Activated naive CD8-positive, alpha-beta T cell treated with anti-CD3 and anti-CD28 coated beads for 36 hours (primary cell): ENCODE measurements around the gene LGALS9. TPM values are rescaled to one million over a fixed set of nuclear protein-coding genes. Genes with fewer than 3 reads are reported as not detected.
"Not testable (repeated sequence)": the region's sequence is repeated elsewhere in the genome, so short reads cannot be mapped to it uniquely, and the experiment has no call there.

Source experiments
- DNase-seq: peaks from one replicate; pipeline ENCODE4 v3.0.0; 2021
- H3K27ac Mint-ChIP-seq: one replicate; pipeline ENCODE4 v1.8.0; 2022; ENCODE audit warnings: mild to moderate bottlenecking, moderate library complexity, mixed read lengths
- H3K27me3 Mint-ChIP-seq: one replicate; pipeline ENCODE4 v1.8.0; 2022; ENCODE audit warnings: mild to moderate bottlenecking, mixed read lengths
- H3K36me3 Mint-ChIP-seq: one replicate; pipeline ENCODE4 v1.8.0; 2021; ENCODE audit warnings: mild to moderate bottlenecking, mixed read lengths
- H3K4me1 Mint-ChIP-seq: one replicate; pipeline ENCODE4 v1.8.0; 2021; ENCODE audit warnings: mixed read lengths
- H3K4me3 Mint-ChIP-seq: one replicate; pipeline ENCODE4 v1.8.0; 2022; ENCODE audit warnings: mild to moderate bottlenecking, moderate library complexity, mixed read lengths
- H3K9me3 Mint-ChIP-seq: one replicate; pipeline ENCODE4 v1.8.0; 2022; ENCODE audit warnings: mixed read lengths
- total RNA-seq, 2 experiments: library from RNA; stranded (reverse); gene quantifications; one replicate each; pipeline ENCODE4 v1.2.3, GENCODE V29; 2021

The LGALS9 gene
- total RNA-seq, 2 experiments from 2014 or later, result 25.1 to 25.3 TPM

DNA sequence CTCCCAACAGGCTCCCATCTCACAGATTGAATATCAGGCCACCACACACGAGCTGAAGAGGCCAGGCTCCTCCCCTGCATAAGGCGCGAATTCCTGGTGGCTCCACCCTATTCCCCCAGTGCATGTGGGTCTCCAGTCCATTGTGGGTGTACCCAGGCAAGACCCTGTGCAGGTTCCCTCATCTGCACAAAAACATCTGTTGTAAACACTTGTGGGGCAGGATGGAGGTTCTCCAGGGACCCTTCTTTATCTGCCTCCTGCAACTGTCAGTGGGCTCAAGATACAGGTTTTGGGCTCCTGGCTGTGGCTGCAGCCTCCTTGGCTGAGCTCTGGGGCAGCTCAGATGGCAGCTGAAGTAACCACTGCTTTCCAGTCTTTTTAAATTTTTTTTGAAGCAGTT, 17.6 kb upstream of the LGALS9 start:
- H3K27me3 Mint-ChIP-seq, result no peaks in the 10 kb centered on the region
- H3K36me3 Mint-ChIP-seq, result peaks cover 49% of the 10 kb centered on the region
- H3K9me3 Mint-ChIP-seq, result no peaks in the 10 kb centered on the region
- H3K4me1 Mint-ChIP-seq, result peaks cover 28% of the 10 kb centered on the region
- DNase-seq, result no peak
- H3K27ac Mint-ChIP-seq, result no peak overlapping the region
- no peak overlapping the region for H3K4me3 Mint-ChIP-seq

DNA sequence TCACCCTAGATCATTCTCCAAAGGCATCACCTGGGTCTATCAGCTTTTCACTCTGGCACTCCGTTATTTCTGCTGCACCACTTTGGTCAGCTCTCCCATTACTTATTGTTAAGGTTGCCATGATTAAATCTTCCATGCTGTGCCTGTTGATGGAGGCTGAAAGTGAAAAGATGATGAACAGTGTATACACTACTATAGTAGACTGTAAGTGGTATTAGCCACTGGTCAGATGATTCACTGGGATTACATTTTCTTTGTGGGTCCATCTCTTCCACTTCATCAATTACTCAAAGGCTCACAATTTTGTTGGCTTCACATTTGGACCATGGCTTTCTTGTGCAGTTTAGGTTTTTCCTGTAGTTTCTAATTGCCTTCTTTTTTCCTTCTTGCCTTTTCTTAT, 15.9 kb upstream of the LGALS9 start:
- Mint-ChIP-seq H3K27me3 (no peaks in the 10 kb centered on the region), H3K4me1 (peaks cover 30% of the 10 kb centered on the region), H3K36me3 (peaks cover 52% of the 10 kb centered on the region), H3K9me3 (no peaks in the 10 kb centered on the region), H3K4me3 (no peak overlapping the region), H3K27ac (no peak overlapping the region)
- DNase-seq, result no peak

DNA sequence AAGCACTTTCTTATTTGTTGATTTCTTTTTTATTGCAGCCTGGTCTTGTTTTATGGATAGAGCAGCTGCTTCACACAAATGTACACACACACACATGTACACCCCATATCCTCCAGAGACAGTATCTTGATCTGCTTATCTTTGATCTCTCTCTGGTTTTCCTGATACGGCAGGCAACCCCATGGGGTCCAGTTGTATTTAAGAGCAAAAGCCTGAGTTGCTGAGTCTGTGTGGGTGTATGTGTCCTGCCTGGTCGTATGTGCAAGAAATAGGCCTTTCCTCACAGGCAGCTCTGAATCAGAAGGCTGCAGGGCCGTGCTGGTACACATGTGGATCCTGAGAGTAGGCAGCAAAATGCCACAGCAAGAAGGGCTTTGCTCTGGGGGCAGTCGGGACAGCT, 14.6 kb upstream of the LGALS9 start:
- H3K4me1 Mint-ChIP-seq, result peaks cover 37% of the 10 kb centered on the region
- peak overlapping the region; percentile 86 for H3K27ac Mint-ChIP-seq
- no peak overlapping the region for H3K4me3 Mint-ChIP-seq
- no peaks in the 10 kb centered on the region for H3K27me3 Mint-ChIP-seq
- DNase-seq, result no peak
- no peaks in the 10 kb centered on the region for H3K9me3 Mint-ChIP-seq
- peaks cover 53% of the 10 kb centered on the region for H3K36me3 Mint-ChIP-seq

- no peak overlapping the region for H3K27ac Mint-ChIP-seq
These were observed 12.6 kb upstream of the LGALS9 start for GRCh38 chr17:27618417-27618816.

GRCh38 chr17:27620721-27621120, 10.3 kb upstream of the LGALS9 start:
- Mint-ChIP-seq H3K36me3 (peaks cover 38% of the 10 kb centered on the region), H3K4me1 (peaks cover 25% of the 10 kb centered on the region), H3K4me3 (no peak overlapping the region), H3K27me3 (no peaks in the 10 kb centered on the region), H3K9me3 (no peaks in the 10 kb centered on the region), H3K27ac (peak overlapping the region; percentile 72)
- no peak for DNase-seq

More at GRCh38 chr17:27618417-27618816, 12.6 kb upstream of the LGALS9 start:
- no peaks in the 10 kb centered on the region for H3K9me3 Mint-ChIP-seq
- no peaks in the 10 kb centered on the region for H3K27me3 Mint-ChIP-seq
- H3K4me3 Mint-ChIP-seq, result no peak overlapping the region
- DNase-seq, result no peak
- peaks cover 31% of the 10 kb centered on the region for H3K4me1 Mint-ChIP-seq
- peaks cover 53% of the 10 kb centered on the region for H3K36me3 Mint-ChIP-seq

DNA sequence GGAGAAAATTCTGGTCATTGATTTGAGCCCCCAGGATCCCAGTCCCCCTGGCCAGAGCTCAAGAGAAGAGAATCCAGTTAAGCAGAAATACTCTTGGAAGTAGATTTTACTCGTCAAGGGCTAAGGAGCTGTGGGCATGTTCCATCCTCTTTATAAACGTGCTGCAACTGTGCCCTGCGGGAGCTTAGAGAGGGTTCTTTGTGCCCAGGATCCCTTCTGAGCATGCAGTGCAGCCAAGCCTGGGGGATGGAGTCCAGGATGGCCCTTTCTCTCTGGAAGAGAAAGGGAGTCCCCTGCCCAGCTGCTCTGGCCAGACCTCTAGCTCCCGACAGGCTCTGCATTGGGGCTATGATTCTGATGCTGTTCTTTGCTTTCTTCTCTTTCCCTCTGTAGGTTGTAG, 9.5 kb upstream of the LGALS9 start:
- Mint-ChIP-seq H3K9me3 (no peaks in the 10 kb centered on the region), H3K4me1 (peaks cover 17% of the 10 kb centered on the region), H3K27ac (peak overlapping the region; percentile 20)

GRCh38 chr17:27621942-27622559, 8.9 kb upstream of the LGALS9 start:
- Mint-ChIP-seq H3K4me3 (no peak overlapping the region), H3K9me3 (no peaks in the 10 kb centered on the region), H3K4me1 (peaks cover 12% of the 10 kb centered on the region), H3K27me3 (no peaks in the 10 kb centered on the region), H3K27ac (peak overlapping the region; percentile 20), H3K36me3 (peaks cover 29% of the 10 kb centered on the region)
- DNase-seq, result no peak

More for the DNA sequence above, 9.5 kb upstream of the LGALS9 start:
- H3K4me3 Mint-ChIP-seq, result no peak overlapping the region
- no peak for DNase-seq
- H3K27me3 Mint-ChIP-seq, result no peaks in the 10 kb centered on the region
- peaks cover 32% of the 10 kb centered on the region for H3K36me3 Mint-ChIP-seq

DNA sequence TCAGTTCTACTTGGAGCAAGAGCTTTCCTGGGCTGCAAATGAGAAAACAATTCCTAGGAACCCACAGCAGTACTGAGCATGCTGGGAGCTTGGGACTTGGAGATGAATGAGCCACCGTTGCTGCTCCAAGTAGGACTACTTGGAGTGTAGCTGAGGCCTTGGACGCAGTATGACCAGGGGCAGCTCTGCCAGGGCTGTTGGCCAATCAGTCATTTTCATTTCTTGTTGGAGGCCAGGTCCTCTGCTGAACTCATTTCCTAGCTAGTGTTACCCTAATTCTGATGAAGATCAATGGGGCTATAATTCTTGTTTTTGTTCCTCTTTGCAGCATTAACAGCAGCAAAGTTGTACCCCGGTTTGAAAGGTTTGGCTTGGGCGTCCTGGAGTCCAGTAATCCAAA, 8.0 kb upstream of the LGALS9 start:
- H3K4me3 Mint-ChIP-seq, result no peak overlapping the region
- no peak overlapping the region for H3K27ac Mint-ChIP-seq
- H3K9me3 Mint-ChIP-seq, result no peaks in the 10 kb centered on the region

DNA sequence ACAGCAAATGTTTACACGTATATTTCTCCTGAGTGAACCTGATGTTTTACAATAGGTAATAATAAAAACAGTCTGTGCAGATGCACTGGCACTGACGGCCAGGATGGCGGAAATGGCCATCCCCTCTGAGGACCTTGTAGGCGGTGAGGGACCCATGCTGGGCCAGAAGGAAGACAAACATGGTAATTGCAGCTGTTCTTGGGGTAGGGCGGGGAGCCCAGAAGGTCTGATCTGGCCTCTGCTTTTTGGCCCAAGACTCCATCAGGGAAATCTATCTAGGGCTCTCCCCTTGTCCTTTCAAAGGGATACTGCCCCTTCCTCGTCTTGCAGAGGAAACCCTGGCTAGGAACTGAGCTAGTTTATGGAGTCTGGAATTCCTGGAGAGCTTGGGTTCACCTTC, 7.4 kb upstream of the LGALS9 start:
- Mint-ChIP-seq H3K9me3 (no peaks in the 10 kb centered on the region), H3K27ac (no peak overlapping the region)

More for the DNA sequence above, 8.0 kb upstream of the LGALS9 start:
- no peak for DNase-seq
- peaks cover 23% of the 10 kb centered on the region for H3K36me3 Mint-ChIP-seq
- peaks cover 12% of the 10 kb centered on the region for H3K4me1 Mint-ChIP-seq
- no peaks in the 10 kb centered on the region for H3K27me3 Mint-ChIP-seq

DNA sequence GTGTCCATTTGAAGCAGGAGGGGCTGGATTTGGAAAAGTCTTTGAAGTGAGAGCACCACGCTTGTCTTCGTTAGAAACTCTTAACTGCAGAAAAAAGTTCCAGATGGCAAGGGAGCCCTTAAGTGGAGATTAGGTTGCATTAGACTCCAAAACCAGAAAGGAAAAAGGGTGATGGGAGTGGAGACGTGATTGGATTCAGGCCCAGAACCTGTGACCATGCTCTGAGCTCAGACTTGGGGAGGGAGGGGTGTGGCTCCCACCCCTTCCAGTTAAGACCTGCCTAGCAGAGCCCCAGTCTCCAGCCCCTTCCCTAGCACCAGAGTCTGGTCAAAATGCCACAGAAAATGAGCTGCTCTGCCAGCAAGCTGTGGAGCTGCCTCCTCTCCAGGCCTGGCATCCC, 6.4 kb upstream of the LGALS9 start:
- H3K27me3 Mint-ChIP-seq, result no peaks in the 10 kb centered on the region
- no peak overlapping the region for H3K27ac Mint-ChIP-seq

More for the DNA sequence above, 7.4 kb upstream of the LGALS9 start:
- H3K4me1 Mint-ChIP-seq, result peaks cover 14% of the 10 kb centered on the region
- peaks cover 18% of the 10 kb centered on the region for H3K36me3 Mint-ChIP-seq
- no peaks in the 10 kb centered on the region for H3K27me3 Mint-ChIP-seq
- DNase-seq, result no peak
- H3K4me3 Mint-ChIP-seq, result no peak overlapping the region

DNA sequence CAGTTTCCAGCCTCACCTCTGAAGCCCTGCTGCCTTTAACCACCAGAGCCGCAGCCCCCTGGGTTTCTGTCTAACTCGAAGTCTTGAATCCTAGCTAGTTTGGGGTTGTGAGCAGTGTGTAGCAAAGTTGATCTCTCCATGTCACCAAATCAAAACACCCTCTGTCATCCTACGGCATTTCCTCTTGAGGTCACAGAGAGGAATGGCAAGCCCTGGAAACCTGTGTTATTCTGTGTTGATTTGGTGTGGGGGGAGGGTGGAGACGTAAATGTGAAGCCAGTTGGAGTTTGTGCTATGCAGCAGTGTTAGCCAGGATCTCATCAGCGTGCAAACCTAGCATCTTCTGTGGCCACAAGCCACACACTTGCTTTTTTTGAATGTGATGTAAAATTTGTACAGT, 5.1 kb upstream of the LGALS9 start:
- peaks cover 16% of the 10 kb centered on the region for H3K4me1 Mint-ChIP-seq
- H3K9me3 Mint-ChIP-seq, result no peaks in the 10 kb centered on the region
- no peak for DNase-seq
- peaks cover 19% of the 10 kb centered on the region for H3K36me3 Mint-ChIP-seq
- no peak overlapping the region for H3K4me3 Mint-ChIP-seq
- no peaks in the 10 kb centered on the region for H3K27me3 Mint-ChIP-seq
- no peak overlapping the region for H3K27ac Mint-ChIP-seq

More for the DNA sequence above, 6.4 kb upstream of the LGALS9 start:
- no peak for DNase-seq
- Mint-ChIP-seq H3K36me3 (peaks cover 20% of the 10 kb centered on the region), H3K4me1 (peaks cover 20% of the 10 kb centered on the region), H3K9me3 (no peaks in the 10 kb centered on the region), H3K4me3 (no peak overlapping the region)

GRCh38 chr17:27627514-27627913, 3.5 kb upstream of the LGALS9 start:
- peaks cover 24% of the 10 kb centered on the region for H3K4me1 Mint-ChIP-seq
- no peak for DNase-seq
- H3K27me3 Mint-ChIP-seq, result no peaks in the 10 kb centered on the region
- H3K36me3 Mint-ChIP-seq, result peaks cover 19% of the 10 kb centered on the region
- no peak overlapping the region for H3K27ac Mint-ChIP-seq
- no peaks in the 10 kb centered on the region for H3K9me3 Mint-ChIP-seq
- no peak overlapping the region for H3K4me3 Mint-ChIP-seq

GRCh38 chr17:27628376-27628775, 2.6 kb upstream of the LGALS9 start:
- no peak overlapping the region for H3K27ac Mint-ChIP-seq
- DNase-seq, result no peak

DNA sequence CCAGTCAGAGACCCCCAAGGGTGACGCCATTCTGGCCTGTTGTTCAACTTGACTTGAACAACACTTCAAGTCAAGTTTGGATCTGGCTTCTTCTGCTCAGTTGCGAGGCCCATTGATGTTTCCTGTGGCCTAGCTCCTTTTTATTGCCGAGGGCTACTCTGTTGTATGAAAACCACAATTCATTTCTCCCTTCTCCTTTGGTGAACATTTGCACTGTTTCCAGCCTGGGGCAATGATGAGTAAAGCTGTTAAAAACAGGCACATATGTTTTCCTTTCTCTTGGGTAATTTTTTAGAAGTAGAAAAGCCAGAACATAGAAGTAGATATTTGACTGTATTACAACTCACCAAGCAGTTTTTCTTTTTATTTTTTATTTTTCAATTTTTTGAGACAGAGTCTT, 1.7 kb upstream of the LGALS9 start:
- not testable (repeated sequence) for H3K27ac Mint-ChIP-seq, H3K9me3 Mint-ChIP-seq, H3K4me3 Mint-ChIP-seq, H3K27me3 Mint-ChIP-seq, DNase-seq
- H3K4me1 Mint-ChIP-seq, result peaks cover 24% of the 10 kb centered on the region
- H3K36me3 Mint-ChIP-seq, result peaks cover 12% of the 10 kb centered on the region

More at GRCh38 chr17:27628376-27628775, 2.6 kb upstream of the LGALS9 start:
- H3K9me3 Mint-ChIP-seq, result no peaks in the 10 kb centered on the region
- no peaks in the 10 kb centered on the region for H3K27me3 Mint-ChIP-seq
- peaks cover 24% of the 10 kb centered on the region for H3K4me1 Mint-ChIP-seq
- peaks cover 15% of the 10 kb centered on the region for H3K36me3 Mint-ChIP-seq
- H3K4me3 Mint-ChIP-seq, result no peak overlapping the region

DNA sequence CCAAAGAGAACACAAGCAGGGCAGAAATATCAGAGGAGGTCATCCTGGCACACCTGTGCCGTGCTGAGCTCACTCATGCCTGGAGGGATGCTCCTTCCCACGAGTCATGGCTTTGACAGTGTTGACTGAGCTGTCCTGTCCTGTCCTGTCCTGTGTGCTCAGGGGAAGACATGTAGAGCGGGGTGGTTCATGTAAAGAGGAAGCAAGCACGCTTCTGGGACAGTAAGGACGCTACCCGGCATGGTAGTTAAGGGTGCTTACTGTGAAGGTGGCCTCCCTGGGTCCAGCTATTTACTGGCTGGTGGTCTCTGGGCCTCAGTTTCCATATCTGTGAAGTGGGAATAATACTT, 398 bp downstream of the LGALS9 start:
- peak overlapping the region; percentile 77 for H3K4me3 Mint-ChIP-seq
- no peaks in the 10 kb centered on the region for H3K9me3 Mint-ChIP-seq
- peaks cover 24% of the 10 kb centered on the region for H3K4me1 Mint-ChIP-seq
- no peaks in the 10 kb centered on the region for H3K27me3 Mint-ChIP-seq
- H3K27ac Mint-ChIP-seq, result peak overlapping the region; percentile 74
- DNase-seq, result no peak
- peaks cover 12% of the 10 kb centered on the region for H3K36me3 Mint-ChIP-seq
